HL-60 (cell line): Measurements from ENCODE around the gene PELI2.

Experiments used
- DNase-seq, 2 experiments: peaks; one replicate each; pipeline ENCODE4 v3.0.0-alpha.2; 2010 to 2020; ENCODE audit warnings: low read depth in 1 of 2, low spot score in 1 of 2
- H3K27ac ChIP-seq: fragments of 250-450 bp; sonication (Bioruptor Pico); replicated peaks from 2 replicates; pipeline ENCODE4 v1.5.1; 2020; ENCODE audit warnings: mild to moderate bottlenecking, moderate library complexity
- H3K27me3 ChIP-seq: fragments of 250-450 bp; sonication (Bioruptor Pico); 2 replicates; pipeline ENCODE4 v1.5.1; 2021; ENCODE audit warnings: mild to moderate bottlenecking, moderate library complexity; ENCODE audit not compliant: insufficient read depth, poor library complexity, severe bottlenecking
- H3K4me3 ChIP-seq: replicated peaks from 2 replicates; pipeline ENCODE4 v1.5.1; 2011; ENCODE audit warnings: mild to moderate bottlenecking, control low read depth, low read length; ENCODE audit not compliant: insufficient read depth
- CTCF ChIP-seq: IDR thresholded peaks from one replicate; pipeline ENCODE4 v1.5.1; 2011; ENCODE audit warnings: low read length, control low read depth, inconsistent platforms; ENCODE audit not compliant: insufficient read depth
- GABPA ChIP-seq: IDR thresholded peaks from 2 replicates; pipeline ENCODE4 v1.6.1; 2012; ENCODE audit warnings: low read depth
- POLR2AphosphoS5 ChIP-seq: IDR thresholded peaks from 2 replicates; pipeline ENCODE4 v1.6.1; 2012; ENCODE audit warnings: low read depth
- REST ChIP-seq: IDR thresholded peaks from 2 replicates; pipeline ENCODE4 v1.6.1; 2012; ENCODE audit warnings: low read depth; ENCODE audit not compliant: insufficient replicate concordance
- SPI1 ChIP-seq: IDR thresholded peaks from 2 replicates; pipeline ENCODE4 v1.6.1; 2012; ENCODE audit warnings: low read depth, mild to moderate bottlenecking, borderline replicate concordance

The PELI2 gene

GRCh38 chr14:56154321-56154720 is 36.1 kb downstream of the PELI2 start:
- Histone ChIP-seq H3K27ac (peak overlapping the region; percentile 56), H3K4me3 (no peak overlapping the region), H3K27me3 (no peaks in the 10 kb centered on the region)
- no peak for TF ChIP-seq POLR2AphosphoS5
- no peak for TF ChIP-seq REST
- TF ChIP-seq GABPA: no peak
- no peak for TF ChIP-seq CTCF
- TF ChIP-seq SPI1: no peak
- peak; percentile 14 to 59 for DNase-seq

- TF ChIP-seq SPI1: no peak
- no peak for TF ChIP-seq CTCF
- no peak for TF ChIP-seq GABPA
- no peak for TF ChIP-seq REST
- no peak for TF ChIP-seq POLR2AphosphoS5
- Histone ChIP-seq H3K27ac (no peak overlapping the region), H3K4me3 (no peak overlapping the region), H3K27me3 (no peaks in the 10 kb centered on the region)
- DNase-seq: no peak
Measured at GRCh38 chr14:56156096-56156495, 37.9 kb downstream of the PELI2 start.

GRCh38 chr14:56159066-56159465 is 40.9 kb downstream of the PELI2 start:
- no peak for DNase-seq

More at GRCh38 chr14:56159066-56159465, 40.9 kb downstream of the PELI2 start:
- no peak overlapping the region for H3K4me3 ChIP-seq
- no peaks in the 10 kb centered on the region for H3K27me3 ChIP-seq
- TF ChIP-seq GABPA (no peak), SPI1 (no peak), REST (no peak), CTCF (no peak), POLR2AphosphoS5 (no peak)
- no peak overlapping the region for H3K27ac ChIP-seq
